Retinal pigment epithelial cell (primary cell): Measurements from ENCODE around the gene PPP1R14C.

Source experiments
- DNase-seq: peaks from one replicate; pipeline ENCODE4 v3.0.0-alpha.2; 2010; ENCODE audit warnings: low read depth
- H3K4me3 ChIP-seq: 2 replicates; pipeline ENCODE4 v1.5.1; 2011; ENCODE audit warnings: mild to moderate bottlenecking, low read length, control low read depth, moderate library complexity
- CTCF ChIP-seq: conservative IDR thresholded peaks from 2 replicates; pipeline ENCODE4 v1.5.1; 2011; ENCODE audit warnings: low read depth, low read length, control low read depth, inconsistent platforms

The PPP1R14C gene

GRCh38 chr6:150204705-150205472, 62.0 kb downstream of the PPP1R14C start:
- TF ChIP-seq CTCF: no peak
- no peak overlapping the region for H3K4me3 ChIP-seq

GRCh38 chr6:150207931-150208570, 65.2 kb downstream of the PPP1R14C start:
- DNase-seq: no peak
- H3K4me3 ChIP-seq: no peak overlapping the region
- TF ChIP-seq CTCF: no peak

More at GRCh38 chr6:150204705-150205472, 62.0 kb downstream of the PPP1R14C start:
- no peak for DNase-seq

GRCh38 chr6:150208611-150209352, 65.9 kb downstream of the PPP1R14C start:
- H3K4me3 ChIP-seq: no peak overlapping the region
- no peak for DNase-seq
- no peak for TF ChIP-seq CTCF

- no peak for DNase-seq
- no peak overlapping the region for H3K4me3 ChIP-seq
- no peak for TF ChIP-seq CTCF
Measured at GRCh38 chr6:150209415-150209814, 66.6 kb downstream of the PPP1R14C start.

GRCh38 chr6:150211700-150212511, 69.1 kb downstream of the PPP1R14C start:
- H3K4me3 ChIP-seq: no peak overlapping the region
- no peak for TF ChIP-seq CTCF
- DNase-seq: no peak

GRCh38 chr6:150212778-150213177, 69.9 kb downstream of the PPP1R14C start:
- no peak for DNase-seq
- no peak overlapping the region for H3K4me3 ChIP-seq
- no peak for TF ChIP-seq CTCF
